ENCODE measurements around the gene MAP4K3.

MAP4K3 gene

GRCh38 chr2:39243469-39244123 lies 193.5 kb downstream of the MAP4K3 start, which contains the start of gene CDKL4:
Gene CDKL4, minus strand, starts transcription at chr2:39243970.
- no peak for DNase-seq (ENCODE audit: low read depth in 2 of 2)

DNA sequence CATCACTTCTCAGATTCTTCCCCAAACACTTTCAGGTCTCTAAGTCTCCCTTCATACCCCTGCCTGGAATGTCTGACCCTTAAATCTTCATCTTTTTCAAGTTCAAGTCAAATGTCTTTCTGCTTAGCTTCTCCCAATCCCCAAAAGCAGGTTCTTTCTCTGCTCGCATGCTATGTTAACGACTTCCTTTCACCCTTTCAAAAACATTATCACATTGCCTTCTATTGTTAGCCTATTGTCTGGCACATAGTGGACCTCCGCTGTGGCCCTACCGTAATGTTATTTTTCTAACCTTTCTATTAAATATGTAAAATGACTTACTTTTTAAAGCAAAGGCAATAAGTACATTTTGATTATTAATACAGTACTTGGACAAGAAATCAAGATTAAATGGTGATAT lies 195.5 kb downstream of the MAP4K3 start:
- no peak for DNase-seq (ENCODE audit: low read depth in 2 of 2)

- DNase-seq (ENCODE audit: low read depth in 2 of 2) = no peak
These were observed 196.3 kb downstream of the MAP4K3 start for GRCh38 chr2:39240758-39241157.

DNA sequence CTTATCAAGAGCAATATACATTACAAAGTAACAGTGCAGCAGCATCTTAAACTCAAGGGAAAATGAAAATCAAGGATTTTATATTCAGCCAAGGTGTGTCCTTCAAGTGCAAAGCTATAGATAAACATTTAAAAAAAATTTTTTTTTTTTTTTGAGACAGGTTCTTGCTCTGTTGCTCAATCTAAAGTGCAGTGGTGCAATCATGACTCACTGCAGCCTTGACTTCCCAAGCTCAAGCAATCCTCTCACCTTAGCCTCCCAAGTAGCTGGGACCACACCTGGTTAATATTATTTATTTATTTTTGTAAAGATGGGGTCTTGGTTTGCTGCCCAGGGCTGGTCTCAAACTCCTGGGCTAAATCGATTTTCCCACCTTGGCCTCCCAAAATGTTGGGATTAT lies 202.3 kb downstream of the MAP4K3 start:
- DNase-seq (ENCODE audit: low read depth in 2 of 2) = no peak

GRCh38 chr2:39232141-39232540 lies 204.9 kb downstream of the MAP4K3 start:
- DNase-seq (ENCODE audit: low read depth in 2 of 2) = no peak

DNA sequence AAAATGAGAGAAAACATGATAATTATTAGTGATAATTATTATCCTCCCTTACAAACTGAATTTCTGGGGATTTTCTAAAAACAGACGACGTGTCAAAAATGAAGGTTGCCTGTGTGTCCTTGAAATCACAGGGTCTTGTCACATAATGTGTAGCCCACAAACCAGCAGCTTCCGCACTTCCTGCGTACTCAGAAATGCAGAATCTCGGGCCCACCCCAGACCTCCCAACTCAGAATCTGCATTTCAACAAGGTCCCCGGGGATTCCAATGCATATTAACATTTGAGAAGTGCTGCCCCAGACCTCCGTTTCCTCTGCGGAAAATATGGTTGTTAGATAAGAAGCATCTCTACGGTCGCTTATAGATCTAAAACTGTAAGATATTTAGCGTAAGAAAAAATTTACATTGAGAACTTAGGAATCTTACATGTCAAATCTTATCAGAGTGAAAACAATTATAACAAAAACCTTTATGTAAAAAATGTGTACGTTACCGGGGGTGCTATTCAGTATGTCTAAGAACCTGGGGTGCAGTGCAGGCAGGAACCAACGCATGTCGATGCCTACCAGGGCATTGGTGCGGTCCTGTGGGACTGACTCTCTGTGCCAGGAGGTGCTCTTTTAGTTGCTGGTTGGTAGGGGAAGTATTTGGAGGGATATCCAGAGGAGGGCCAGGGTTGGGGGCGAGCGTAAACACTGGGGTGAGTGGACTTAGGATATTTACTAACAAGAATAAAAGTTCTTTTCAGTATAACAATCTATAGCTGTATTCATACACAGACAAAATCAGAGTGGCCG lies 208.5 kb downstream of the MAP4K3 start:
- DNase-seq (ENCODE audit: low read depth in 2 of 2) = no peak

- DNase-seq (ENCODE audit: low read depth in 2 of 2) = peak; percentile 67 to 68
These were observed 209.3 kb downstream of the MAP4K3 start for GRCh38 chr2:39227628-39228412.

DNA sequence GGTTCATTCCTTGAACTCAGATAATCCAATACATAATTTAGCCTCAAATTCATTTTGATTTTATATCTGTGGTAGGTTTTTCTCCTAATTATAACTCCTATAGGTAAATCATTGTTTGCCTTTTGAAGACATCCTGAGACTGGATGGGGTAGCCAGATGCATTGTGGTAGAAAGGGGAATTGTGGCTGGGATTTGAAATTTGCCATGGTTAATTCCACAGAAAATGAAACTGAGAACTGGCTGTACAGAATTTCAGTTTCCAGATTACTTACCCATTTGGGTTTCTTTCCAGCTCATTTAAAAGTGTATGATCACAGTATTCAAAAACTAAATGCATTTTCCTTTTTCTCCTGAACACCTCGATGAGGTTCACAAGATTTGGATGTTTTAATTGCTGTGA lies 211.5 kb downstream of the MAP4K3 start:
- DNase-seq (ENCODE audit: low read depth in 2 of 2) = no peak

- DNase-seq (ENCODE audit: low read depth in 2 of 2) = no peak
These were observed 213.2 kb downstream of the MAP4K3 start for GRCh38 chr2:39223909-39224308.

DNA sequence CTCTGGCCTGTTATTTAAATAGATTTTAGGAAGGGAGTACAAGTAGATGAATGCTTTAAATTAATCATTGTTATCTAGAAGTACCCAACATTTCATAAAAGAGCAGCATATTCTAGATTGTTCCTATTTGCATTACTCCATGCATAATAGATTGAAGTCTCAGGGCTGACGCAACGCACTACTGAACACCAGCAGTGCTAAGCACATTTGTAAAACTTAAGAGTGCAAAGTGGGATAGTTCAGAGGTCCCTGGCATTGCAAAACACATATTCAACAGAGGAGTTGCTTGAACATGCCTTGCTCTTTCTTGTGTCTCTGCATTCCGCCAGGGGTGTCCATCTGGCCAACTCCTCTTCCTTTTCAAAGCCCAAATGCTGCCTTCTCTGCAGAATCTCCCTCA lies 215.6 kb downstream of the MAP4K3 start:
- no peak for DNase-seq (ENCODE audit: low read depth in 2 of 2)

- no peak for DNase-seq (ENCODE audit: low read depth in 2 of 2)
These were observed 216.9 kb downstream of the MAP4K3 start for GRCh38 chr2:39220136-39220535.

DNA sequence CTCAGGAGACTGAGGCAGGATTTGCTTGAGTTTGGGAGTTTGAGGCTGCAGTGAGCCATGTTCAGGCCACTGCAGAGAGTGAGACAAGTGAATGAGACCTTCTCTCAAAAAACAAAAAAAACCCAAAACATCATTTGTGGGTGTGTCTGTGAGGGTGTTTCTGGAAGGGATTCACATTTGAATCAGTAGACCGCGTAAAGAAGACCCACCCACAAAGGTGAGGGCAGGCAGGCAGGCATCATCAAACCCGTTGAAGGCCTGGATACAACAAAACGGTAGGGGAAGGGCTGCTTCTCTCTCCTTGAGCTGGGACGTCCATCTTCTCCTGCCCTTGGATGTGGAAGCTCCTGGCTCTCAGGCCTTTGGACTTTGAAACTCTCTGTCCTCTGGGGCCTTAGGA lies 218.7 kb downstream of the MAP4K3 start:
- no peak for DNase-seq (ENCODE audit: low read depth in 2 of 2)

DNA sequence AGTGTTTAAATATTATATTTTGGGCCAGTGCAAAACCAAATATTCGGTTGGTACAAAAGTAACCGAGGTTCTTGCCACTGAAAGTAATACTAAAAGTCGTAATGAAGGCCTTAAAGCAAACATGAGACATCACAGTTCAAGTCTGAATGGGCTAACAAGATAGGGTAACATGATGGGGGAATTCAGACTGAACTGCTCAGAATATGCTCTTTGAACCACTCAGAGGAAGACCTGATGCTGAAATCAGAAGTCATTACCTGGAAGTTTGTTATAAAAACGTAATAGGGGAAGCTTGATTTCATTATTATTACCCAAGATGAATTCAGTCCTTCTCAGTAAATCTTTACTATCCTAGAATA lies 219.9 kb downstream of the MAP4K3 start:
- no peak for DNase-seq (ENCODE audit: low read depth in 2 of 2)

GRCh38 chr2:39216346-39217191 lies 220.5 kb downstream of the MAP4K3 start:
- DNase-seq (ENCODE audit: low read depth in 2 of 2) = peak; percentile 56 to 57

- no peak for DNase-seq (ENCODE audit: low read depth in 2 of 2)
These were observed 221.5 kb downstream of the MAP4K3 start for GRCh38 chr2:39215545-39215944.

- no peak for DNase-seq (ENCODE audit: low read depth in 2 of 2)
These were observed 224.1 kb downstream of the MAP4K3 start for GRCh38 chr2:39213015-39213414.

- no peak for DNase-seq (ENCODE audit: low read depth in 2 of 2)
These were observed 226.2 kb downstream of the MAP4K3 start for GRCh38 chr2:39210846-39211245.

DNA sequence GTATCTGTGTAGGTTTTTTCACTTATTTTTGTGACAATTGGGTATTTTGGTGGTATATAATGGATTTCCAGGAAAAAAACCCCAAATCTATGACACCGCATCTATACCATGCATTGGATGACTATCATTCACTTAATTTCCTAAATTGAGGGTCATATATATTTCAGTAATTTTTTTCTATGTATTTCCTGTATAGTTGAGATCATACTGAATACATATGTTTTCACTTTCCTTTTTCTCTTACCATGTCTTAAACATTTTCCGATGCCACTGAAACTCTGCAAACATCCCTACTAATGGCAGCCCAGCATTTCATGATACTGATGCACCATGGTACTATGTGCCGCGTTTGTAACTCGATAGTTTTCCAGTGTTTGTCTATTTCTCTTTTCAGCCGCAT lies 233.7 kb downstream of the MAP4K3 start:
- DNase-seq (ENCODE audit: low read depth in 2 of 2) = no peak

DNA sequence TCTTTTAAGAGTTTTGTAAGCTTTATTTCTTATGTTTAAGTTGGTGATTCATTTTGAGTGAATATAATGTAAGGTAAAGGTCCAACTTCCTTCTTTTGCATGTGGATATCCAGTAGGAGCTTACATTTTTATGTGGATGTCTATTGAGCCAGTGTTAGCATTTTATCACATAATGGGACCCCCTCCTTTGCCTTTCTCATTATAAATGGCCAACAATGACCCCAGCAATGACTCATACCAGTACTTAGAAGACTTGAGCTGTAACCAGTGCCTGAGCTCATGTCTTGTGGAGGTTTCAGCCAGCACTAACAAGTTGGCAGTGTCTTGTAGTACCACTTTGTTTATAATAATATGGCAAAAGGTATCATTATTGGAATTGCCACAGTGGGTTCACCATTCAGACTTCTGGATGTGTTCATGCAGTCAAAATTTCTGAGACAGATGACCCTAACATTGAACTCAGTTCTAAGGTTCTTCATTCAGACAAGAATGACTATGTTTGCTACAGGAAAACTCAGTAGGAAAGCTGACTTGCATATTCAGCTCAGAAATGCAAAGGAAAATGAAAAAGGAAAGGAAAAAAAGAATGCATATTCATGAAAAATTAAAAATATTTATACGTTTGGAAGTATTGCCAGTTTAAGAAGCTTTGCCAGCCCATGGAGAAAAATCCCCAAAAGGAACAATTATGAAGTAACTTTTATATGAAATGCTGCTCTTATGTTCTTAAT lies 234.3 kb downstream of the MAP4K3 start:
- no peak for DNase-seq (ENCODE audit: low read depth in 2 of 2)

All from stimulated activated CD8-positive, alpha-beta memory T cell treated with anti-CD3 and anti-CD28 coated beads, Interleukin-15, amount 100 ng/mL, for 48 hours (primary cell).